Measurements from ENCODE around the gene MAP2K3.

- TF ChIP-seq CTCF (IDR thresholded peaks at IDR 0.05), result no peak
- TF ChIP-seq EZH2phosphoT487 (IDR thresholded peaks at IDR 0.05), result no peak
Observed at GRCh38 chr17:21252289-21252795, 32.2 kb upstream of the MAP2K3 start.
